Measurements from ENCODE around the gene KLK10. TPM values are rescaled to one million over a fixed set of nuclear protein-coding genes. Genes with fewer than 3 reads are reported as not detected.

The KLK10 gene
- total and polyA plus RNA-seq, 10 of the 15 experiments (the other 5 are each of a cell fraction or from before 2014, with no cell fraction given): not detected

DNA sequence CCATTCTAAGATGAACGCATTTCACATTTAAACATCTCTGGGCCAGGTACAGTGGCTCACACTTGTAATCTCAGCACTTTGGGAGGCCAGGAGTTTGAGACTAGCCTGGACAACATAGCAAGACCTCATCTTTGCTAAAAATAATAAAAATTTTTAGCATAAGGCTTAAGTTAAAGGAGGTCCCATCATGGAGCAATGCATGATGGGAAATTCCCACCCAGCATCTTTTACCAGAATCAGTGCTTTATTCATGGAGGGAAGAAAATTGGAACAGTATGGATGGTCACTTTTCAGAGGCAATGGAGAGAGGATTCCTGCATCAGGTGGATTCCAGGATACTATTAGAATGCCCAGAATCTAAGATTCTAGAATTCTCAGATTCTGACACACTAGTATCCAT, 14.3 kb downstream of the KLK10 start:
- no TSS peak for BruUV-seq (replicated peaks)
- H3K79me2 ChIP-seq (ENCODE audit: control insufficient read depth, insufficient read depth, low read length): no peaks in the 10 kb centered on the region
- intact Hi-C loops (cut with micrococcal nuclease; ENCODE audit: unreplicated experiment) (no loop called here), in situ Hi-C loops (cut with MboI) (no loop called here)
- CTCF ChIA-PET: no interaction called here
- SMC1A ChIA-PET (ENCODE audit: uncharacterized antibody, unreplicated experiment): no interaction called here
- H3K27ac ChIP-seq (ENCODE audit: control insufficient read depth, insufficient read depth): no peak overlapping the region
- no peak for ATAC-seq
- POLR2A ChIA-PET: no interaction called here
- no peak for DNase-seq (ENCODE audit: low read depth, low spot score)
- H4K20me1 ChIP-seq (ENCODE audit: control insufficient read depth, insufficient read depth): no peaks in the 10 kb centered on the region
- H3K4me3 ChIP-seq: no peak overlapping the region
- no peak for FAIRE-seq
- RAD21 ChIA-PET (ENCODE audit: unreplicated experiment): no interaction called here
- whole genome bisulfite sequencing (ENCODE audit: insufficient coverage, insufficient replicate concordance, low lambda C conversion rate, missing lambda C conversion rate): 86% methylated on average over 1 of the region's 1 CpG
- no peak overlapping the region for H3K9ac ChIP-seq (ENCODE audit: control insufficient read depth, insufficient read depth, low read length)
- H2AFZ ChIP-seq (ENCODE audit: control insufficient read depth, low read depth, low read length): no peak overlapping the region
- no peaks in the 10 kb centered on the region for H3K4me1 ChIP-seq (ENCODE audit: control insufficient read depth, insufficient read depth, low read length)
- H3K9me3 ChIP-seq (replicated peaks; ENCODE audit: control insufficient read depth, insufficient read depth, low read length): no peaks in the 10 kb centered on the region
- H3K27me3 ChIP-seq (replicated peaks in 1 of 2; ENCODE audit: control insufficient read depth in 2 of 2, insufficient read depth in 2 of 2, low read length in 1 of 2): no peaks in the 10 kb centered on the region
- H3K36me3 ChIP-seq (ENCODE audit: control insufficient read depth in 2 of 2, insufficient read depth in 2 of 2, low read length in 1 of 2): no peaks in the 10 kb centered on the region
- H3K4me2 ChIP-seq (ENCODE audit: control insufficient read depth, insufficient read depth): no peak overlapping the region
- TF ChIP-seq BHLHE40 (IDR thresholded peaks at IDR 0.05; ENCODE audit: borderline replicate concordance in 1 of 2, low read depth in 2 of 2, low read length in 1 of 2): no peak
- TF ChIP-seq TBL1XR1 (IDR thresholded peaks at IDR 0.05; ENCODE audit: low read depth, low read length): no peak
- TF ChIP-seq PRDM15 (CRISPR knock-in tag; IDR thresholded peaks at IDR 0.05): no peak
- no peak for TF ChIP-seq RAD51 (IDR thresholded peaks at IDR 0.05)
- TF ChIP-seq KAT2A (conservative IDR thresholded peaks at IDR 0.05; ENCODE audit: control insufficient read depth, low read depth, low read length): no peak
- no peak for TF ChIP-seq STAT3 (IDR thresholded peaks at IDR 0.05; ENCODE audit: low read depth, low read length)
- no peak for TF ChIP-seq HCFC1 (IDR thresholded peaks at IDR 0.05; ENCODE audit: low read length)
- TF ChIP-seq MAX (IDR thresholded peaks at IDR 0.05; ENCODE audit: low read depth, low read length): no peak
- TF ChIP-seq, protein P1, sequence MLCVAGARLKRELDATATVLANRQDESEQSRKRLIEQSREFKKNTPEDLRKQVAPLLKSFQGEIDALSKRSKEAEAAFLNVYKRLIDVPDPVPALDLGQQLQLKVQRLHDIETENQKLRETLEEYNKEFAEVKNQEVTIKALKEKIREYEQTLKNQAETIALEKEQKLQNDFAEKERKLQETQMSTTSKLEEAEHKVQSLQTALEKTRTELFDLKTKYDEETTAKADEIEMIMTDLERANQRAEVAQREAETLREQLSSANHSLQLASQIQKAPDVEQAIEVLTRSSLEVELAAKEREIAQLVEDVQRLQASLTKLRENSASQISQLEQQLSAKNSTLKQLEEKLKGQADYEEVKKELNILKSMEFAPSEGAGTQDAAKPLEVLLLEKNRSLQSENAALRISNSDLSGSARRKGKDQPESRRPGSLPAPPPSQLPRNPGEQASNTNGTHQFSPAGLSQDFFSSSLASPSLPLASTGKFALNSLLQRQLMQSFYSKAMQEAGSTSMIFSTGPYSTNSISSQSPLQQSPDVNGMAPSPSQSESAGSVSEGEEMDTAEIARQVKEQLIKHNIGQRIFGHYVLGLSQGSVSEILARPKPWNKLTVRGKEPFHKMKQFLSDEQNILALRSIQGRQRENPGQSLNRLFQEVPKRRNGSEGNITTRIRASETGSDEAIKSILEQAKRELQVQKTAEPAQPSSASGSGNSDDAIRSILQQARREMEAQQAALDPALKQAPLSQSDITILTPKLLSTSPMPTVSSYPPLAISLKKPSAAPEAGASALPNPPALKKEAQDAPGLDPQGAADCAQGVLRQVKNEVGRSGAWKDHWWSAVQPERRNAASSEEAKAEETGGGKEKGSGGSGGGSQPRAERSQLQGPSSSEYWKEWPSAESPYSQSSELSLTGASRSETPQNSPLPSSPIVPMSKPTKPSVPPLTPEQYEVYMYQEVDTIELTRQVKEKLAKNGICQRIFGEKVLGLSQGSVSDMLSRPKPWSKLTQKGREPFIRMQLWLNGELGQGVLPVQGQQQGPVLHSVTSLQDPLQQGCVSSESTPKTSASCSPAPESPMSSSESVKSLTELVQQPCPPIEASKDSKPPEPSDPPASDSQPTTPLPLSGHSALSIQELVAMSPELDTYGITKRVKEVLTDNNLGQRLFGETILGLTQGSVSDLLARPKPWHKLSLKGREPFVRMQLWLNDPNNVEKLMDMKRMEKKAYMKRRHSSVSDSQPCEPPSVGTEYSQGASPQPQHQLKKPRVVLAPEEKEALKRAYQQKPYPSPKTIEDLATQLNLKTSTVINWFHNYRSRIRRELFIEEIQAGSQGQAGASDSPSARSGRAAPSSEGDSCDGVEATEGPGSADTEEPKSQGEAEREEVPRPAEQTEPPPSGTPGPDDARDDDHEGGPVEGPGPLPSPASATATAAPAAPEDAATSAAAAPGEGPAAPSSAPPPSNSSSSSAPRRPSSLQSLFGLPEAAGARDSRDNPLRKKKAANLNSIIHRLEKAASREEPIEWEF (IDR thresholded peaks at IDR 0.05; ENCODE audit: insufficient replicate concordance, low read depth, low read length): no peak
- TF ChIP-seq IKZF2 (IDR thresholded peaks at IDR 0.05): no peak
- TF ChIP-seq ZBTB4 (CRISPR knock-in tag; IDR thresholded peaks at IDR 0.05): no peak

All from GM12878 (cell line).